C1 segment of cervical spinal cord (tissue), 14 donors: ENCODE measurements around the gene OPHN1.
A peak's percentile ranks its signal among the peaks of the same experiment; 100 is the strongest.

Experiments
- DNase-seq, 14 donors: peaks; one replicate each; lab custom pipeline; 2025; lab: John Stamatoyannopoulos, UW

Gene OPHN1

GRCh38 chrX:68433155-68433980 is at the start of gene OPHN1:
Gene OPHN1 (minus strand): TSS chrX:68433495. CDS start chrX:68433020, 475 bp downstream.
- DNase-seq, result peak in 12 of 14 donors; percentile 26 to 82 (median 60)

- no peak for DNase-seq
Measured at GRCh38 chrX:68480969-68481368, 47.7 kb upstream of the OPHN1 start.

- no peak for DNase-seq
Measured at GRCh38 chrX:68464796-68465195, 31.5 kb upstream of the OPHN1 start.

- DNase-seq, result no peak
Measured at GRCh38 chrX:68463880-68464279, 30.6 kb upstream of the OPHN1 start.

DNA sequence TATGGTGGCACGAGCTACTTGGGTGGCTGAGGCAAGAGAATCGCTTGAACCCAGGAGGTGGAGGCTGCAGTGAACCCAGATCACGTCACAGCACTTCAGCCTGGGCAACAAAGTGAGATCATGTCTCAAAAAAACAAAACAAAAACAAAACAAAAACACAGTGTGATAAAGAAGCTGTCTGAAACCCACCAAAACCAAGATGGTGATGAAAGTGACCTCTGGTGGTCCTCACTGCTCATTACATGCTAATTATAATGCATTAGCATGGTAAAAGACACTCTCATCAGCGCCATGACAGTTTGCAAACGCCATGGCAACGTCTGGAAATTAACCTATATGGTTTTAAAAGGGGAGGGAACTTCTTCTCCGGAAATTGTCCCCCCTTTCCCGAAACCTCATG is 29.4 kb upstream of the OPHN1 start:
- peak in 2 of 14 donors; percentile 2 to 14 for DNase-seq

DNA sequence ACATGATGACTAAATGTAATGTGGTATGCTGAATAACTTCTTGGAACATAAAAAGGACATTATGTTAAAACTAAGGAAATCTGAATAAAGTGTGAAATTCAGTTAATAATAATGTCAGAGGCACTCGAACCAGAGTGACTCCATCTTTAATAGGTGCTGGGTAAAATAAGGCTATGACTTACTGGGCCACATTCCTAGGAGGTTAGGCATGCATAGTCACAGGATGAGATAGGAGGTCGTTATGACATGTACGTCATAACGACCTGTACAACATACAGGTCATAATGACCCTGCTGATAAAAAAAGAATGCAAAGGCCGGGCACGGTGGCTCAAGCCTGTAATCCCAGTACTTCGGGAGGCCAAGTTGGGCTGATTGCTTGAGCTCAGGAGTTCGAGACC is 28.9 kb upstream of the OPHN1 start:
- peak in 1 of 14 donors; percentile 0 for DNase-seq

DNA sequence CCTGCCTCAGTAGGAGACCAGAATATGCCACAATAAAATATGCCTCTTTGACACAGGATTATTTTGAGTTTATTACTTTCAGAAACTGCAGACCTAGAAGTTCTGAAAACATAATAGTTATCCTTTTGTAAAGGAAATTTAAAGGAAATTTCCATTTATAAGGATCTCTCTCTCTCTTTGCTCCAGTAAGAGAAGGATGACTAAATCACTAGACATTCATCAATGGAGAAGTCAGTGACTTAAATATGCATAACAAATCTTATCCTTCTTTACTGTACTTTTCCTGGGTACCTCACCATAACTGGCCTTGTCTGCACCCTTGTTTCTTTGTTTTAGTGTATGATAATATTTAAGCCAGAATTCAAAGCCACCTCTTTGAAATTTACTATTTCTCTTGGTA is 28.3 kb upstream of the OPHN1 start:
- DNase-seq, result no peak

- no peak for DNase-seq
Measured at GRCh38 chrX:68461093-68461492, 27.8 kb upstream of the OPHN1 start.

GRCh38 chrX:68455151-68455510 is 21.8 kb upstream of the OPHN1 start:
- no peak for DNase-seq

DNA sequence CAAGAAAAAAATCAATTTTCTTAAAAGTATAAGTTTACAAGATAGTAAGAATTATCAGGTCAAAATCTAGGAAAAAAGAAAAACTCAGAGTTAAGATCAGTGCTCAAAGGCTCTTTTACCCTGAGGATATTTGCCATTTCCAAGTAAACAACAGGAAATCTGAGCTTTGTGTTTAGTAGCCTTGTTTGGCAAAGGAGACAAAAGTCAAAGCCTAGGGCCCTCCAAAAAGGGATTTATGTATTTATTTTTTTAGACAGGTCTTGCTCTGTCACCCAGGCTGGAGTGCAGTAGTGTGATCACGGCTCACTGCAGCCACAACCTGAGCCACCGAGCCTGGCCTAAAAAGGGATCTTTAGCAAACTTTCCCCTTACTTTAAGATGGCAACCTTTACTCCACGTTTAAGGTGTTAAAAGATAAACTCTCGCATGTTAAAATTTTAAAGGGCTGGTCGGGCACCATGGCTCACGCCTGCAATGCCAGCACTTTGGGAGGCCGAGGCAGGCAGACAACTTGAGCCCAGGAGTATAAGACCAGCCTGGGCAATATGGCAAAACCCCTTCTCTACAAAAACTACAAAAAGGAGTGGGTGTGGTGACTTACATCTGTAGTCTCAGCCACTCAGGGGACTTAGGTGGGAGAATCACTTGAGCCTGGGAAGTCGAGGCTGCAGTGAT is 21.3 kb upstream of the OPHN1 start:
- DNase-seq, result no peak

- no peak for DNase-seq
Measured at GRCh38 chrX:68451720-68452119, 18.4 kb upstream of the OPHN1 start.

DNA sequence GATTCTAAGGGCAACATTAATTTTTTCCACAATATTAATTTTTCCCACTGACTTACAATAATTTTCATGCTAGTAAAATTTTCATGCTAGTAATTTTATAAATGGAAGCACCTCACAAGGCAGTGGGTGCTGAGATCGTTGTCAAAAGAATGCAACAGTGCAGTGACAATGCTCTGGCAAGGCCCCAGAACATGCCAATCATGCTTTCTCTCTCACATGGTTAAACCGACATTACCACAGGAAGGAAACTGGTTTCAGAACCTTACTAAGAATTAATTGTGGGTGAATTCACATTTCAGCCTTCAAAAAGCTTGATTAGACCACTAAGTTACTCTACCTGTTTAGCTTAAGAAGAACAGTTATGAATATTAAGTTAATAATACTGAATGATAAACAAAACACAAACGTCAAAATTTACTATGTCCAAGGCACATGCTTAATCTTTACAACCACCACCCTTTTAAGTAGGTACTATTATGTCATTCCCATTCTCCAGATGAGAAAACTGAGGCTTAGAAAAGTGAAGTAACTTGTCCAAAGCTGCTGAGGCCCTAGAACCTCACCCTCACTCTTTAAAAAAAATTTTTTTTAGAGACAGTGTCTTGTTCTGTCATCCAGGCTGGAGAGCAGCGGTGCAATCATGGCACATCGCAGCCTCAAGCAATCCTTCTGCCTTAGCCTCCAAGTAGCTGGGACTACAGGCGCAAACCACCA is 10.0 kb upstream of the OPHN1 start:
- DNase-seq, result no peak

DNA sequence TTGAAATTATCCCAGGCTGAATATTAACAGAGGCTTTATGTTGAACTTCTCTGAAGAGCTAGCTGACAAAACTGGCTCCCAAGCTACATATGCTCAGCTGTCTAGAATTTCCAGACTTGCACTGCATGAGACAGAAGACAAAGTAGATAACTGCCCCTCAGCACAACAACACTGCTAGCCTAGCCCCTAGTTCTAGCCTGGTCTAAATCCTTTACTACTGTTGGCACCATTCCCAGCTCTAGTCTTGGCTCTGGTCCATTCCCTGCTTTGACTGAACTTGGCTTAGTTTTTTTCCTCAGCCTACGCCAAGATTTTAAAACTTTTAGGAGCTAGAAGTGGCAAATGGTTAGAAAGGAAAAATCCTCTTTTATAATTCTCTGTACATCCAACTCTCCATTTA is 7.6 kb upstream of the OPHN1 start:
- DNase-seq, result peak in 4 of 14 donors; percentile 0 to 39 (median 7)

- DNase-seq, result no peak
Measured at GRCh38 chrX:68440442-68440841, 7.1 kb upstream of the OPHN1 start.

- DNase-seq, result no peak
Measured at GRCh38 chrX:68439341-68439740, 6.0 kb upstream of the OPHN1 start.

GRCh38 chrX:68438575-68438974 is 5.3 kb upstream of the OPHN1 start:
- no peak for DNase-seq

DNA sequence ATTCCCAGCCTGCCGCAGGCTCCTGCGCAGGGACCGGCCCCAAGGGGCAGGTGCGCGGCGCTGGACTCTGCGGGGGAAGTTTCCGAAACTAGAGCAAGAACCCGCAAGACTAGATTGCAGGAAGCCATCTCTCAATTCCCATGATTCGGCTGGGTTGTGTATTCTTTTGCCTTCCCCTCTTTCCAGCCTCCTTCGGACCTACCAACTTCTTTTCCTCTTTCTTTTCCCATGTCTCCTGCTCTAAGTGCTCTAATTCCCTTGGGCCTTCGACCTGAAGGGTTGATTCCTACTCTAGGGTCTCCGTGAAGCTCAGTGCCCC is 645 bp upstream of the OPHN1 start:
- no peak for DNase-seq

DNA sequence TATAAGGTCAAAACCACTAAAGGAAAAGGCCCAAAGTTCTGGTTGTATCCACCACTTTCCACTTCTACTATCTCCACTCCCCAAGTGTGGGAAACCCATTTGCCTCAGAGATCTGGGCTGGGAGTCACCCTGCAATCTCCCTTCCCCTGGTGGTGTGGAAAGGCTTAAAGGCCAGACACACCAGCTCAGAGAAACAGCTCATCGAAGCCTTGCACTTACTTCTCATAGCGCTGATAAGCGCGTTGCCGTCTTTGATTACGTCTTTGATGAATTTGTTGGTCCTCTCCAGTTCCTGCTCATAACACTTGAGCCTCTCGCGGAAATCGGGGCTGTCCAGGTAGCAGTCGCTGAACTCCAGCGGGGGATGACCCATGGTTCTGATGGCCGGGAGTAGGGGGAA is 647 bp downstream of the OPHN1 start:
- peak in 1 of 14 donors; percentile 11 for DNase-seq

DNA sequence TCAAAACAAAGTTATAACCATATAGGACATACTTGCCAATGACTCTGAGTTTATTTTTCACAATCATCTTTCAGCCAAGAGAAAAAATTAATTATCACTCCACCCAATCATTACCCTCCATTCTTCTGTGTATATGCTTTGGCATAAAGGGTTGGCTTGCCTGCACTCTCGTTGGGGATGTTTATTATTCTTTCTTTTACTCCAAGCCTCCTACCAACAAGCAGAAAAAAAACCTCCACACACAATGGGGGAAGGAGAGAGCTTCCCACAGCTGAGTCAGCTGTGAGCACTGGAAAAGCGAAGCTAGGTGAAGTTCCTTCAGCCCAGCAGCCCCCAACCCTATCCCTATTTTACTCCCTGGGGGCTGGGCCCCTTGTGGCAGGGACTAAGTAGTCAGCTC is 1.5 kb downstream of the OPHN1 start:
- DNase-seq, result no peak

DNA sequence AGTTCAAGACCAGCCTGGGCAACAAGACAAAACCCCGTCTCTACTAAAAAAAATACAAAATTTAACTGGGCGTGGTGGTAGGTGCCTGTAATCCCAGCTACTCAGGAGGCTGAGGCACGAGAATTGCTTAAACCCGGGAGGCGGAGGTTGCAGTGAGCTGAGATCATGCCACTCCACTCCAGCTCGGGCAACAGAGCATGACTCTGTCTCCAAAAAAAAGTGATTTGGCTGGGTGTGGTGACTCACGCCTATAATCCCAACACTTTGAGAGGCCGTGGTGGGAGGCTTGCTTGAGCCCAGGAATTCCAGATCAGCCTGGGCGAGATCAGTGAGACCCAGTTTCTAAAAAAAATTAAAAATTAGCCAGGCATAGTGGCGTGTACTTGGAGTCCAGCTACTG is 4.1 kb downstream of the OPHN1 start:
- DNase-seq, result no peak

- DNase-seq, result no peak
Measured at GRCh38 chrX:68428431-68428830, 4.9 kb downstream of the OPHN1 start.

- no peak for DNase-seq
Measured at GRCh38 chrX:68424719-68425118, 8.6 kb downstream of the OPHN1 start.

GRCh38 chrX:68422478-68422877 is 10.8 kb downstream of the OPHN1 start:
- DNase-seq, result no peak
